H1 (cell line): Measurements from ENCODE around the gene CAMK2B. TPM values are rescaled to one million over a fixed set of nuclear protein-coding genes. Genes with fewer than 3 reads are reported as not detected.

Experiments used
- CBX5 ChIP-seq: fragments of 300-800, 300-1000 bp; sonication (generic); IDR thresholded peaks from 2 replicates; pipeline ENCODE4 v1.7.1; 2016; ENCODE audit warnings: antibody characterized with exemption, low read length, low read depth
- EGR1 ChIP-seq: IDR thresholded peaks from 2 replicates; pipeline ENCODE4 v1.6.1; 2011; ENCODE audit warnings: low read depth, low read length, borderline replicate concordance
- HDAC6 ChIP-seq: IDR thresholded peaks from one replicate; pipeline ENCODE4 v1.7.1; 2012; ENCODE audit warnings: low read depth, mild to moderate bottlenecking, inconsistent platforms, low read length, moderate library complexity
- KDM5A ChIP-seq: fragments of 200-600 bp; IDR thresholded peaks from 2 replicates; pipeline ENCODE4 v1.7.1; 2012; ENCODE audit warnings: mild to moderate bottlenecking, low read length, inconsistent platforms, mixed read lengths
- SUZ12 ChIP-seq: fragments of 200-600 bp; sonication (generic); IDR thresholded peaks from 2 replicates; pipeline ENCODE4 v1.6.1; 2012; ENCODE audit warnings: mild to moderate bottlenecking, inconsistent platforms, low read length, moderate library complexity, mixed read lengths
- TAF1 ChIP-seq: IDR thresholded peaks from 2 replicates; pipeline ENCODE4 v1.6.1; 2011; ENCODE audit warnings: mild to moderate bottlenecking, low read depth, low read length
- TAF7 ChIP-seq: optimal IDR thresholded peaks from 2 replicates; pipeline ENCODE3; 2011; ENCODE audit warnings: low read depth, mild to moderate bottlenecking, inconsistent platforms, low read length, moderate library complexity, borderline replicate concordance
- YY1 ChIP-seq: IDR thresholded peaks from 2 replicates; pipeline ENCODE4 v1.6.1; 2011; ENCODE audit warnings: low read depth, mild to moderate bottlenecking, low read length
- polyA plus RNA-seq, 7 experiments: library from polyadenylated mRNA; depleted of rRNA in 3 of 7; stranded (reverse) in 5 of 7; unstranded in 2 of 7; fragments of >200 nt in 5 of 7; fragments of 200-250 nt in 2 of 7; gene quantifications; 1 replicate in 5 of 7; 2 replicates in 1 of 7; 4 replicates in 1 of 7; pipeline versions ENCODE4 v1.2.1 to v1.2.3, GENCODE V29; 2011 to 2013; ENCODE audit warnings: missing spikeins in 2 of 7, mixed read lengths in 2 of 7
- total RNA-seq: library from RNA; stranded (reverse); fragmentation: NEBNext Ultra II Directional; extraction: Animal tissue kit (Norgen Biotek cat#: 25700); gene quantifications from 2 replicates; pipeline ENCODE4 v1.2.1, GENCODE V29; 2021
- TF ChIP-seq, protein P1 (sequence below): fragments of 300-600 bp; sonication (generic); IDR thresholded peaks from 2 replicates; pipeline ENCODE4 v1.7.1; 2012; ENCODE audit warnings: low read length, moderate library complexity, mild to moderate bottlenecking, inconsistent platforms; ENCODE audit not compliant: insufficient replicate concordance
- TF ChIP-seq, protein P2 (sequence below): IDR thresholded peaks from 2 replicates; pipeline ENCODE4 v1.6.1; 2012; ENCODE audit warnings: low read length, inconsistent platforms

Gene CAMK2B
- total and polyA plus RNA-seq, 2 of the 8 experiments (the other 6 are each of a cell fraction or from before 2014, with no cell fraction given) = 0.05 to 0.15 TPM

DNA sequence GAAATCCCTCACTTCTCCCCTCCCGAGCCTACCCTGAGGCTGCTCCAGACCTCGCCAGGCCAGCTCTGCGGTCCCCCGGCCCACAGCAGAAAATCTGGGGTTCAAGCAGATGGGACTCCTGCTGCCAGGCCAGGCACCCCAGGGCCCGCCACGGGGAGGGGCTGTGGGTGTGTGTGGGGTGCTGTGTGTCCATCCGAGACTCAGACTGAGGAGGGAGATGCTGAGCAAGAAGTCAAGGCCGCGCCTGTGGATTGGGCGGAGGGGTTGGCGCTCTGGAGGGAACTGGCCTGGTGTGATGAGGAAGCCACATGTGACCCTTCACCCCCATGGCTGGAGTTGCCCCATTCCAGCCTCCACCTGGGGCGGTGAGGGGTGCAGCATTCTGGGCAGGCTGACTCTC is 73.5 kb downstream of the CAMK2B start (continued):
- TF ChIP-seq, protein P1, sequence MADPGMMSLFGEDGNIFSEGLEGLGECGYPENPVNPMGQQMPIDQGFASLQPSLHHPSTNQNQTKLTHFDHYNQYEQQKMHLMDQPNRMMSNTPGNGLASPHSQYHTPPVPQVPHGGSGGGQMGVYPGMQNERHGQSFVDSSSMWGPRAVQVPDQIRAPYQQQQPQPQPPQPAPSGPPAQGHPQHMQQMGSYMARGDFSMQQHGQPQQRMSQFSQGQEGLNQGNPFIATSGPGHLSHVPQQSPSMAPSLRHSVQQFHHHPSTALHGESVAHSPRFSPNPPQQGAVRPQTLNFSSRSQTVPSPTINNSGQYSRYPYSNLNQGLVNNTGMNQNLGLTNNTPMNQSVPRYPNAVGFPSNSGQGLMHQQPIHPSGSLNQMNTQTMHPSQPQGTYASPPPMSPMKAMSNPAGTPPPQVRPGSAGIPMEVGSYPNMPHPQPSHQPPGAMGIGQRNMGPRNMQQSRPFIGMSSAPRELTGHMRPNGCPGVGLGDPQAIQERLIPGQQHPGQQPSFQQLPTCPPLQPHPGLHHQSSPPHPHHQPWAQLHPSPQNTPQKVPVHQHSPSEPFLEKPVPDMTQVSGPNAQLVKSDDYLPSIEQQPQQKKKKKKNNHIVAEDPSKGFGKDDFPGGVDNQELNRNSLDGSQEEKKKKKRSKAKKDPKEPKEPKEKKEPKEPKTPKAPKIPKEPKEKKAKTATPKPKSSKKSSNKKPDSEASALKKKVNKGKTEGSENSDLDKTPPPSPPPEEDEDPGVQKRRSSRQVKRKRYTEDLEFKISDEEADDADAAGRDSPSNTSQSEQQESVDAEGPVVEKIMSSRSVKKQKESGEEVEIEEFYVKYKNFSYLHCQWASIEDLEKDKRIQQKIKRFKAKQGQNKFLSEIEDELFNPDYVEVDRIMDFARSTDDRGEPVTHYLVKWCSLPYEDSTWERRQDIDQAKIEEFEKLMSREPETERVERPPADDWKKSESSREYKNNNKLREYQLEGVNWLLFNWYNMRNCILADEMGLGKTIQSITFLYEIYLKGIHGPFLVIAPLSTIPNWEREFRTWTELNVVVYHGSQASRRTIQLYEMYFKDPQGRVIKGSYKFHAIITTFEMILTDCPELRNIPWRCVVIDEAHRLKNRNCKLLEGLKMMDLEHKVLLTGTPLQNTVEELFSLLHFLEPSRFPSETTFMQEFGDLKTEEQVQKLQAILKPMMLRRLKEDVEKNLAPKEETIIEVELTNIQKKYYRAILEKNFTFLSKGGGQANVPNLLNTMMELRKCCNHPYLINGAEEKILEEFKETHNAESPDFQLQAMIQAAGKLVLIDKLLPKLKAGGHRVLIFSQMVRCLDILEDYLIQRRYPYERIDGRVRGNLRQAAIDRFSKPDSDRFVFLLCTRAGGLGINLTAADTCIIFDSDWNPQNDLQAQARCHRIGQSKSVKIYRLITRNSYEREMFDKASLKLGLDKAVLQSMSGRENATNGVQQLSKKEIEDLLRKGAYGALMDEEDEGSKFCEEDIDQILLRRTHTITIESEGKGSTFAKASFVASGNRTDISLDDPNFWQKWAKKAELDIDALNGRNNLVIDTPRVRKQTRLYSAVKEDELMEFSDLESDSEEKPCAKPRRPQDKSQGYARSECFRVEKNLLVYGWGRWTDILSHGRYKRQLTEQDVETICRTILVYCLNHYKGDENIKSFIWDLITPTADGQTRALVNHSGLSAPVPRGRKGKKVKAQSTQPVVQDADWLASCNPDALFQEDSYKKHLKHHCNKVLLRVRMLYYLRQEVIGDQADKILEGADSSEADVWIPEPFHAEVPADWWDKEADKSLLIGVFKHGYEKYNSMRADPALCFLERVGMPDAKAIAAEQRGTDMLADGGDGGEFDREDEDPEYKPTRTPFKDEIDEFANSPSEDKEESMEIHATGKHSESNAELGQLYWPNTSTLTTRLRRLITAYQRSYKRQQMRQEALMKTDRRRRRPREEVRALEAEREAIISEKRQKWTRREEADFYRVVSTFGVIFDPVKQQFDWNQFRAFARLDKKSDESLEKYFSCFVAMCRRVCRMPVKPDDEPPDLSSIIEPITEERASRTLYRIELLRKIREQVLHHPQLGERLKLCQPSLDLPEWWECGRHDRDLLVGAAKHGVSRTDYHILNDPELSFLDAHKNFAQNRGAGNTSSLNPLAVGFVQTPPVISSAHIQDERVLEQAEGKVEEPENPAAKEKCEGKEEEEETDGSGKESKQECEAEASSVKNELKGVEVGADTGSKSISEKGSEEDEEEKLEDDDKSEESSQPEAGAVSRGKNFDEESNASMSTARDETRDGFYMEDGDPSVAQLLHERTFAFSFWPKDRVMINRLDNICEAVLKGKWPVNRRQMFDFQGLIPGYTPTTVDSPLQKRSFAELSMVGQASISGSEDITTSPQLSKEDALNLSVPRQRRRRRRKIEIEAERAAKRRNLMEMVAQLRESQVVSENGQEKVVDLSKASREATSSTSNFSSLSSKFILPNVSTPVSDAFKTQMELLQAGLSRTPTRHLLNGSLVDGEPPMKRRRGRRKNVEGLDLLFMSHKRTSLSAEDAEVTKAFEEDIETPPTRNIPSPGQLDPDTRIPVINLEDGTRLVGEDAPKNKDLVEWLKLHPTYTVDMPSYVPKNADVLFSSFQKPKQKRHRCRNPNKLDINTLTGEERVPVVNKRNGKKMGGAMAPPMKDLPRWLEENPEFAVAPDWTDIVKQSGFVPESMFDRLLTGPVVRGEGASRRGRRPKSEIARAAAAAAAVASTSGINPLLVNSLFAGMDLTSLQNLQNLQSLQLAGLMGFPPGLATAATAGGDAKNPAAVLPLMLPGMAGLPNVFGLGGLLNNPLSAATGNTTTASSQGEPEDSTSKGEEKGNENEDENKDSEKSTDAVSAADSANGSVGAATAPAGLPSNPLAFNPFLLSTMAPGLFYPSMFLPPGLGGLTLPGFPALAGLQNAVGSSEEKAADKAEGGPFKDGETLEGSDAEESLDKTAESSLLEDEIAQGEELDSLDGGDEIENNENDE = no peak
- TF ChIP-seq KDM5A (no peak), TAF1 (no peak), SUZ12 (no peak), YY1 (no peak), HDAC6 (no peak), CBX5 (no peak), TAF7 (no peak), EGR1 (no peak)
- TF ChIP-seq, protein P2, sequence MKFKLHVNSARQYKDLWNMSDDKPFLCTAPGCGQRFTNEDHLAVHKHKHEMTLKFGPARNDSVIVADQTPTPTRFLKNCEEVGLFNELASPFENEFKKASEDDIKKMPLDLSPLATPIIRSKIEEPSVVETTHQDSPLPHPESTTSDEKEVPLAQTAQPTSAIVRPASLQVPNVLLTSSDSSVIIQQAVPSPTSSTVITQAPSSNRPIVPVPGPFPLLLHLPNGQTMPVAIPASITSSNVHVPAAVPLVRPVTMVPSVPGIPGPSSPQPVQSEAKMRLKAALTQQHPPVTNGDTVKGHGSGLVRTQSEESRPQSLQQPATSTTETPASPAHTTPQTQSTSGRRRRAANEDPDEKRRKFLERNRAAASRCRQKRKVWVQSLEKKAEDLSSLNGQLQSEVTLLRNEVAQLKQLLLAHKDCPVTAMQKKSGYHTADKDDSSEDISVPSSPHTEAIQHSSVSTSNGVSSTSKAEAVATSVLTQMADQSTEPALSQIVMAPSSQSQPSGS = no peak
- TF ChIP-seq, all 59 proteins: peak for 0
